GM12872 (cell line): ENCODE data around the gene GNG4.

Source experiments
- TF ChIP-seq, protein P1 (sequence below): IDR thresholded peaks from 3 replicates; pipeline ENCODE4 v1.5.1; 2011; ENCODE audit warnings: low read depth, mild to moderate bottlenecking, low read length, moderate library complexity; ENCODE audit not compliant: insufficient read depth

GNG4 gene

DNA sequence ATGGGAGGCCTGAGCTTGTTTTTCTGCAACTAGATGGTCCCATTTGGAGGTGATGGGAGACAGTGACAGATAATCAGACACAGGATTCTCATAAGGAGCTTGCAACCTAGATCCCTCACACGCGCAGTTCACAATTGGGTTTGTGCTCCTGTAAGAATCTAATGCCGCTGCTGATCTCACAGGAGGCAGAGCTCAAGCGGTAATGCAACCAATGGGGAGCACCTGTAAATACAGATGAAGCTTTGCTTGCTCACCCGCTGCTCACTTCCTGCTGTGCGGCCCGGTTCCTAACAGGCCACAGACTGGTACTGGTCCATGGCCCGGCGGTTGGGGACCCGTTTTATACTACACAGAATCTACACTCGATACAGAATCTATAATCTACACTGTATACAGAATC lies 92.8 kb downstream of the GNG4 start:
- TF ChIP-seq, protein P1, sequence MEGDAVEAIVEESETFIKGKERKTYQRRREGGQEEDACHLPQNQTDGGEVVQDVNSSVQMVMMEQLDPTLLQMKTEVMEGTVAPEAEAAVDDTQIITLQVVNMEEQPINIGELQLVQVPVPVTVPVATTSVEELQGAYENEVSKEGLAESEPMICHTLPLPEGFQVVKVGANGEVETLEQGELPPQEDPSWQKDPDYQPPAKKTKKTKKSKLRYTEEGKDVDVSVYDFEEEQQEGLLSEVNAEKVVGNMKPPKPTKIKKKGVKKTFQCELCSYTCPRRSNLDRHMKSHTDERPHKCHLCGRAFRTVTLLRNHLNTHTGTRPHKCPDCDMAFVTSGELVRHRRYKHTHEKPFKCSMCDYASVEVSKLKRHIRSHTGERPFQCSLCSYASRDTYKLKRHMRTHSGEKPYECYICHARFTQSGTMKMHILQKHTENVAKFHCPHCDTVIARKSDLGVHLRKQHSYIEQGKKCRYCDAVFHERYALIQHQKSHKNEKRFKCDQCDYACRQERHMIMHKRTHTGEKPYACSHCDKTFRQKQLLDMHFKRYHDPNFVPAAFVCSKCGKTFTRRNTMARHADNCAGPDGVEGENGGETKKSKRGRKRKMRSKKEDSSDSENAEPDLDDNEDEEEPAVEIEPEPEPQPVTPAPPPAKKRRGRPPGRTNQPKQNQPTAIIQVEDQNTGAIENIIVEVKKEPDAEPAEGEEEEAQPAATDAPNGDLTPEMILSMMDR: no peak

DNA sequence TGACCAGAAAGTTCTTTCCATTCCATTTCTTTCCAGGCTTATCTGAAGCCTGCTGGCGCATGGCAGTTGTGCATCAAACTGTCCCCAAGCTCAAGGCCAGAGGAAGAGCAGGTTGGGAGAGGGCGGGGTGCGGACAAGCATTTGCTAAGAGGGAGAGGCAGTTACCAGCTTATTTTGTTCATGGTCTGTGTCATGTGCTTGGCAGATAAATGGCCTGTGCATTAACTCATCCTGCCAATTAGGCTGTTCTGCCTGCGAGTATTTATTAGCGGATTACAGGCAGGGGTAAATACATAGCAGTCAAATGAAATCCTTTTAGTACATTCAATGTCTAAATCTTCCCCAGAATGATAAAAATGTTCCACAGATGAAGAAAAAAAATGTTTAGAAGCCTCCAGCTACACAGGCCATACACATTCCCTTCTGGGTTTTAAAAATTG lies 96.5 kb downstream of the GNG4 start:
- TF ChIP-seq, protein P1: no peak

DNA sequence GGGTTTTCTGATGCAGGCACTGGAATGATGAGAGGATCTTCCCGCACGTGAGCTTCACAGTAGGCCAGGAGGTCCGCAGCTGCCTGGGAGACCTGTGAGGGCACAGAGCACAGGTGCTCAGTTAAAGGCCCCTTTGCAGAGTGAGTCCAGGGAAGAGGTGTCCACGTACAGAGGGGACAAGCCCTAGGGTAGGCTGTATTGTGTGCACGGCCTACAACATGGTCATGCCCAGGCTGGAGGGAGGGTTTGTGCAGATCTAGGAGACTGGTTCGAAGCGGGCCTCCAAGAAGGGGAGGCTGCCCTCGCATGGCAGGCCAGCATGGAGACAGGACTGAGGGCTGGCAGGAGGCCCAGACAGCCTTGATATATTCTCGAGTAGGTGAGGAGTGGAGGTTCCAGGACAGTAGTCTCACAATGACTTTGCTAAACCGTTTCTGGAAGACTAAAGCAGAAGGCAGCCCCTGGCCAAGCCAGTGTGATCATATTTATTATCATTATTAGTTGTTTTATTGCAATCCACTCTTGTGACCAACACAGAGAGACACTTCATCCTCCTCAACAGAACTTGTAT lies 97.4 kb downstream of the GNG4 start:
- TF ChIP-seq, protein P1: no peak

DNA sequence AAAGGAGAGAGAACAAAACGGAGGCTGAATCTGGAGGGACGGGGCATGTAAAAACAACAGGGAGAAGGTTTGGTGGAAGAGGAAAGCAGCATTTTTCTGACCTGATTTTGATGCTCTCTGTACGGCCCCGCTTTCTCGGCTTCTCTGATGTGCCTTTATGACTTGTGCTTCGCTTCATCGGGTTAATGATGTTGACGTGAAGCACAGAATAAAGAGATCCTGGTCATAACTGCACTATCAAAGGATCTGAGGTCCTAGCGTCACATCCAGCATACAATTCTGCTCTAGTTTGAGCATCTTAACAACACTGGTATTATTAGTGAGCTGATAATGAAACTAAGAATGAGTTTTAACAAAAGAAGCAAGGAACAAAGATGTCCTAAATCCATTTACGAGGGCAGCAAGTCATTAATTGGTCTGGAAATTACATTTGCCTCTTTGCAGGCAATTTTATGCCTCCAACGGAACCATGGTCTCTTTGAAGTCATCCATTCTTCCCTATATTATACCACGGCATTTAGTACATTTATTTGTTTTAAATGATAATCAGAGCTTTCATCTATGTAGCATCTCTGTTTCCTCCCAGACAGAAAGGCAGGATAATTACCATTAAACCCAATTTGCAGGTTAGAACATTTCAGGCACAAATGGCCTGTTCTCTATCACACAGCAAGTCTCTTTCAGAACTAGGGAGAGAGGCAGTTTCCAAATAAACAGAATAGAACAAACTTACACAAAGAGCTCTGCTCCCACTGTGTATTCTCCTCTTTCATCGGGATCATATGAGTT lies 100.0 kb downstream of the GNG4 start:
- TF ChIP-seq, protein P1: no peak

DNA sequence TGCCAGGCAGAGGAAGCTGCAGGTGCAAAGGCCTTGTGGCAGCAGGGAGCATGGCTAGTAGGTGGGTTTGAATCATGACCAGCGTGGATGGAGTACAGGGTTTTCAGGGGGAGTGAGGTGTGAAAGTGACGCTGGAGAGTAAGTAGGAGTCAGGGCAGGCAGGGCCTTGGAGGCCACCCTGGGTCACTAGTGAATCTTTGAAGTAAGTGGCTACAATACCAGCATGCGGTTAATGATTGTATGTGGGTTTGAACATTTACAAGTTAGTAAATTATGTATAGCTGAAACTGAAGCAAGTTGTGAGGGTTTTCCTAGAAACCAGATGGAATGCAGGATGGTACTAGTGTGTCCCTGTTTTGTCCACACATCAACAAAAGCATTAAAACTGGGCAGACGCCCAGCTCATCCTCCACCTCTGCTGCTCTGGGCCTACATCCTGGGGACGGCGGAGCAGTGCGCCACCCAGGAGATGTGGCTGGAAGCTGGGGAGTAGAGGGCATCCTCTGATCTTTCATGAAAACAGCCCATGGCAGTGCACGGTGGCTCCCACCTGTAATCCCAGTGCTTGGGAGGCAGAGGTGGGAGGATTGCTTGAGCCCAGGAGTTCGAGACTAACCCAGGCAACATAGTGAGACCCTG lies 104.2 kb downstream of the GNG4 start:
- TF ChIP-seq, protein P1: no peak

DNA sequence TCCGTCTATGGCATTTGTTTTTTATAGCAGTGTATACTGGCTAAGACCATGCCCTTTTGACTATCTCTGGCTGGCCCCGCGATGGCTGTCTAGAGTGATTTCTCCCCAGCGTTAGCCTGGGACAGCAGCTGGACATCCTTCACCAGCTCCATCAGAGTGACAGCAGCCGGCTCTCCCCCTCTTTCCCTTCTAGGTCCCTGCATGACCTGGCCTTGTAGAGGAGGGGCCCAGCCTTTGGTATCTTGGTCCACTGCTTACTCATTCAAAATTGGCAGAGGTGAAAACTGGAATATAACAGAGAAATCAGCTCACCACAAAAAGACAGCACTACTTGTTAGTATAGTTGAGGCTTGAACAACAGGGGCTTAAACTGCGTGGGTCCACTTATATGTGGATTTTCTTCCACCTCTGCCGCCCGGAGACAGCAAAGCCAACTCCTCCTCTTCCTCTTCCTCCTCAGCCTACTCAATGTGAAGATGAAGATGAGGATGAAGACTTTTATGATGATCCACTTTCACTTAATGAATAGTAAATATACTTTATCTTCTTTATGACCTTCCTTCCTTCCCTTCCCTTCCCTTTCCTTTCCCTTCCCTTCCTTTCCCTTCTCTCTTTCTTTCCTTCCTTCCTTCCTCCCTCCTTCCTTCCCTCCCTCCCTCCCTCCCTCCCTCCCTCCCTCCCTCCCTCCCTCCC lies 116.0 kb downstream of the GNG4 start:
- TF ChIP-seq, protein P1: no peak

DNA sequence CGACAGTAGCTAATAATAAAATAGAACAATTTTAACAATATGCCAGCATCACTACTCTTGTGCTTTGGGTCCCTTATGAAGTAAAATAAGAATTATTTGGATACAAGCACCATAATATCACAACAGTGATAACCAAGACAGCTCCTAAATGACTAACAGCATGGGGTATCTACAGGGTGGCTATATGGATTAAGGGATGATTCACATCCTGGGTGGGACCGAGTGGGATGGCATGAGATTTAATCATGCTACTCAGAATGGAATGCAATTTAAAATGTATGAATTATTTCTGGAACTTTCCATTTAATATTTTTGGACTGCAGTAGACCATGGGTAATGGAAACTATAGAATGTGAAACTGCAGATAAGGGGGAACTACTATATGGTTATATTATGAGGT lies 117.2 kb downstream of the GNG4 start:
- TF ChIP-seq, protein P1: no peak
